ENCODE results near the gene TMEM60. TPM values are rescaled to one million over a fixed set of nuclear protein-coding genes. Genes with fewer than 3 reads are reported as not detected.

TMEM60 gene
- total and polyA plus RNA-seq, 11 donors, result 5.4 to 16.3 (median 8.7) TPM

GRCh38 chr7:77796960-77797359, 1.3 kb downstream of the TMEM60 start:
- Histone ChIP-seq H3K4me3 (peak overlapping the region in 9 of 12 donors; percentile 65 to 94 (median 88)), H3K27me3 (no peaks in the 10 kb centered on the region), H3K4me1 (peaks cover 0 to 66% (median 25%) of the 10 kb centered on the region in 12 donors), H3K27ac (peak overlapping the region in 2 of 12 donors; percentile 38 to 89), H3K36me3 (peaks cover 0 to 15% (median 0%) of the 10 kb centered on the region in 9 donors), H3K9me3 (no peaks in the 10 kb centered on the region)
- TF ChIP-seq POLR2A (IDR thresholded peaks at IDR 0.05), result no peak
- TF ChIP-seq CTCF (IDR thresholded peaks at IDR 0.05), result no peak
- ATAC-seq (no peak), DNase-seq (no peak)
- WGBS, 4 donors, result 66 to 76% (median 70%) methylated on average over 5 of the region's 5 CpGs
- intact Hi-C loops (cut with DNase I), result loop anchor here in 1 of 10 donors (5.0 kb wide), 2 partner anchors 40 to 220 kb away; no protein-coding TSS in a partner anchor

- intact Hi-C loops (cut with DNase I), result loop anchor here in 1 of 10 donors (5.0 kb wide), 2 partner anchors 41 to 221 kb away; no protein-coding TSS in a partner anchor
- no peak for DNase-seq
- ATAC-seq, result no peak
- peak overlapping the region in 1 of 12 donors; percentile 89 for H3K4me3 ChIP-seq
- H3K36me3 ChIP-seq, result peaks cover 0 to 15% (median 0%) of the 10 kb centered on the region in 9 donors
- H3K4me1 ChIP-seq, result peaks cover 0 to 57% (median 25%) of the 10 kb centered on the region in 12 donors
- peak overlapping the region in 1 of 12 donors; percentile 38 for H3K27ac ChIP-seq
- no peaks in the 10 kb centered on the region for H3K9me3 ChIP-seq
- no peak for TF ChIP-seq CTCF (IDR thresholded peaks at IDR 0.05)
- no peak for TF ChIP-seq POLR2A (IDR thresholded peaks at IDR 0.05)
- WGBS, 4 donors, result 82 to 98% (median 90%) methylated on average over 3 of the region's 3 CpGs
- no peaks in the 10 kb centered on the region for H3K27me3 ChIP-seq
Measured at GRCh38 chr7:77796109-77796508, 2.1 kb downstream of the TMEM60 start.

- Histone ChIP-seq H3K9me3 (no peaks in the 10 kb centered on the region), H3K4me1 (peaks cover 0 to 41% (median 15%) of the 10 kb centered on the region in 12 donors), H3K27me3 (no peaks in the 10 kb centered on the region), H3K4me3 (no peak overlapping the region), H3K36me3 (peaks cover 0 to 15% (median 0%) of the 10 kb centered on the region in 9 donors), H3K27ac (no peak overlapping the region)
- DNase-seq (no peak), ATAC-seq (no peak)
- 72 to 76% (median 75%) methylated on average over 4 of the region's 4 CpGs for WGBS, 4 donors
- TF ChIP-seq CTCF (IDR thresholded peaks at IDR 0.05), result no peak
- TF ChIP-seq POLR2A (IDR thresholded peaks at IDR 0.05), result no peak
- intact Hi-C loops (cut with DNase I), result no loop called here
Measured at GRCh38 chr7:77794000-77794399, 4.2 kb downstream of the TMEM60 start.

GRCh38 chr7:77791956-77792355, 6.3 kb downstream of the TMEM60 start:
- DNase-seq, result no peak
- intact Hi-C loops (cut with DNase I), result no loop called here
- H3K9me3 ChIP-seq, result no peaks in the 10 kb centered on the region
- peaks cover 0 to 34% (median 10%) of the 10 kb centered on the region in 12 donors for H3K4me1 ChIP-seq
- ATAC-seq, result no peak
- 71 to 85% (median 76%) methylated on average over 2 of the region's 2 CpGs for WGBS, 4 donors
- no peak overlapping the region for H3K4me3 ChIP-seq
- H3K27me3 ChIP-seq, result no peaks in the 10 kb centered on the region
- no peak for TF ChIP-seq CTCF (IDR thresholded peaks at IDR 0.05)
- TF ChIP-seq POLR2A (IDR thresholded peaks at IDR 0.05), result no peak
- no peak overlapping the region for H3K27ac ChIP-seq
- H3K36me3 ChIP-seq, result peaks cover 0 to 15% (median 0%) of the 10 kb centered on the region in 9 donors

All from heart left ventricle (tissue), 16 donors.